ENCODE data around the gene GATB.
A peak's percentile ranks its signal among the peaks of the same experiment; 100 is the strongest.

Gene GATB

GRCh38 chr4:151678048-151678872 is 82.5 kb downstream of the GATB start:
- H3K23ac ChIP-seq (ENCODE audit: low read depth, low read length, poor library complexity) = no peak overlapping the region
- H3K27ac ChIP-seq (replicated peaks; ENCODE audit: low read length) = no peak overlapping the region
- no peak overlapping the region for H2BK15ac ChIP-seq (ENCODE audit: low read length)
- H2BK5ac ChIP-seq (ENCODE audit: low read length) = no peak overlapping the region
- H3K4me2 ChIP-seq (ENCODE audit: insufficient read depth, low read length, poor library complexity, severe bottlenecking) = no peak overlapping the region
- no peak overlapping the region for H2AK5ac ChIP-seq (ENCODE audit: low read depth, low read length)
- no peak for DNase-seq (ENCODE audit: low spot score)
- no peak overlapping the region for H3K4ac ChIP-seq (ENCODE audit: low read length)
- no peak overlapping the region for H3K14ac ChIP-seq (ENCODE audit: low read length)
- H4K8ac ChIP-seq (ENCODE audit: low read depth, low read length) = no peak overlapping the region
- H2BK120ac ChIP-seq (ENCODE audit: low read depth, low read length) = no peak overlapping the region
- peaks cover 2 to 10% of the 10 kb centered on the region in 2 donors for H3K4me1 ChIP-seq (ENCODE audit: control insufficient read depth in 2 of 2, insufficient read depth in 1 of 2, low read depth in 1 of 2, low read length in 2 of 2)
- no peaks in the 10 kb centered on the region for H3K36me3 ChIP-seq (replicated peaks in 1 of 2; ENCODE audit: control insufficient read depth in 2 of 2, insufficient read depth in 2 of 2, low read length in 2 of 2)
- H3K9me3 ChIP-seq (replicated peaks in 1 of 2; ENCODE audit: control insufficient read depth in 2 of 2, insufficient read depth in 1 of 2, low read depth in 1 of 2, low read length in 2 of 2) = no peaks in the 10 kb centered on the region
- no peak overlapping the region for H4K91ac ChIP-seq (ENCODE audit: low read depth, low read length, poor library complexity)
- H2BK12ac ChIP-seq (ENCODE audit: low read length) = no peak overlapping the region
- H3K79me1 ChIP-seq (ENCODE audit: low read depth, low read length) = no peaks in the 10 kb centered on the region
- no peak overlapping the region for H2AFZ ChIP-seq (ENCODE audit: low read length)
- no peak overlapping the region for H3K9ac ChIP-seq (ENCODE audit: low read depth, low read length, poor library complexity)
- H3K18ac ChIP-seq (ENCODE audit: low read length) = no peak overlapping the region
- WGBS, 2 donors (ENCODE audit: extremely low coverage in 2 of 2, insufficient read length in 2 of 2, insufficient replicate concordance in 1 of 2) = no CpG with 5 or more reads among the region's 14 CpGs
- H3K4me3 ChIP-seq (ENCODE audit: low read length in 2 of 2) = no peak overlapping the region
- H3K27me3 ChIP-seq (ENCODE audit: control insufficient read depth in 3 of 3, insufficient read depth in 3 of 3, low read depth in 1 of 3, low read length in 3 of 3) = no peaks in the 10 kb centered on the region

DNA sequence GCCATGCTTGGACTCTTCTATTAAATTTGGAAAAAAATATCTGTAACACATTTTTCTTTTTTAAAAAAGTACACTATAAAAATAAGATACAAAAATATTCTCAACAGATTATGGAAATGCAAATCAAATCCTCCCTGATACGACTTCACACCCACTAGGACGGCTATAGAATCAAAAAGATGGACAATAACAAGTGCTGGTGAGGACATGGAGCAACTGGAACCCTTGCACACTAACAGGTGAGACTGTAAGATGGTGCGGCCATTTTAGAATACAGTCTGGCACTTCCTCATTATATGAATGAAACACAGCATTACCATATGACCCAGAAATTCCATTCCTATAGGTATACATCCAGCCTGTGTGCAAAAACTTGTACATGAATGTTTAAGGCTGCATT is 83.6 kb downstream of the GATB start:
- Histone ChIP-seq H3K14ac (ENCODE audit: low read length) (no peak overlapping the region), H3K4me3 (ENCODE audit: low read length in 2 of 2) (no peak overlapping the region)

DNA sequence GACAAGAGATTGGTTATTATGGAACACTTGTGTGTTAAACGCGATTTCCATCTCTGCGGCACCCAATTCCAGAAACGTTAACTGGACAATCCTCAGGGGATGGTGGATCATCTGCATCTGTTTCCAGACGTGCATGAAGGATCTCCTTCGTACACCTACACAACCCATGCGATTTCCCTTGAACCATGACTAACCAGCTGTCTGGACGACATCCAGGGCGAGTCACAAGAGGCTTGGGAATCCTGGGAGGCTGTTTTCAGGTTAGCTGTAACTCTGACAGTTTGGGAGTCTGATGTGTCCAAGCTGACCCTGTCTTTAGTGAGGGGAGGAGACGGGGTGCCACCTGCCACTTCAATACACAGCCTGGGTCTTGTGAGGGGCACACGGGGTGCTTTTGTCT is 84.5 kb downstream of the GATB start:
- no peak for DNase-seq (ENCODE audit: low spot score)
- H3K36me3 ChIP-seq (replicated peaks in 1 of 2; ENCODE audit: control insufficient read depth in 2 of 2, insufficient read depth in 2 of 2, low read length in 2 of 2) = no peaks in the 10 kb centered on the region
- no peak overlapping the region for H3K23ac ChIP-seq (ENCODE audit: low read depth, low read length, poor library complexity)
- no peaks in the 10 kb centered on the region for H3K27me3 ChIP-seq (ENCODE audit: control insufficient read depth in 3 of 3, insufficient read depth in 3 of 3, low read depth in 1 of 3, low read length in 3 of 3)
- no peak overlapping the region for H3K4me2 ChIP-seq (ENCODE audit: insufficient read depth, low read length, poor library complexity, severe bottlenecking)
- WGBS, 2 donors (ENCODE audit: extremely low coverage in 2 of 2, insufficient read length in 2 of 2, insufficient replicate concordance in 1 of 2) = no CpG with 5 or more reads among the region's 11 CpGs
- no peaks in the 10 kb centered on the region for H3K9me3 ChIP-seq (replicated peaks in 1 of 2; ENCODE audit: control insufficient read depth in 2 of 2, insufficient read depth in 1 of 2, low read depth in 1 of 2, low read length in 2 of 2)
- no peak overlapping the region for H2BK12ac ChIP-seq (ENCODE audit: low read length)
- no peak overlapping the region for H3K27ac ChIP-seq (replicated peaks; ENCODE audit: low read length)
- H2BK15ac ChIP-seq (ENCODE audit: low read length) = no peak overlapping the region
- no peak overlapping the region for H2BK120ac ChIP-seq (ENCODE audit: low read depth, low read length)
- no peak overlapping the region for H4K8ac ChIP-seq (ENCODE audit: low read depth, low read length)
- no peaks in the 10 kb centered on the region for H3K79me1 ChIP-seq (ENCODE audit: low read depth, low read length)
- H3K9ac ChIP-seq (ENCODE audit: low read depth, low read length, poor library complexity) = no peak overlapping the region
- H3K4me3 ChIP-seq (ENCODE audit: low read length in 2 of 2) = no peak overlapping the region
- H3K4me1 ChIP-seq (ENCODE audit: control insufficient read depth in 2 of 2, insufficient read depth in 1 of 2, low read depth in 1 of 2, low read length in 2 of 2) = peaks cover 10 to 12% of the 10 kb centered on the region in 2 donors
- no peak overlapping the region for H2AK5ac ChIP-seq (ENCODE audit: low read depth, low read length)
- H3K4ac ChIP-seq (ENCODE audit: low read length) = no peak overlapping the region
- H3K18ac ChIP-seq (ENCODE audit: low read length) = no peak overlapping the region
- no peak overlapping the region for H4K91ac ChIP-seq (ENCODE audit: low read depth, low read length, poor library complexity)
- H2BK5ac ChIP-seq (ENCODE audit: low read length) = no peak overlapping the region
- no peak overlapping the region for H2AFZ ChIP-seq (ENCODE audit: low read length)
- H3K14ac ChIP-seq (ENCODE audit: low read length) = no peak overlapping the region

More for the DNA sequence above, 83.6 kb downstream of the GATB start:
- Histone ChIP-seq H3K79me1 (ENCODE audit: low read depth, low read length) (no peaks in the 10 kb centered on the region), H2BK15ac (ENCODE audit: low read length) (no peak overlapping the region), H2AK5ac (ENCODE audit: low read depth, low read length) (no peak overlapping the region), H3K9ac (ENCODE audit: low read depth, low read length, poor library complexity) (no peak overlapping the region), H2BK120ac (ENCODE audit: low read depth, low read length) (no peak overlapping the region), H3K36me3 (replicated peaks in 1 of 2; ENCODE audit: control insufficient read depth in 2 of 2, insufficient read depth in 2 of 2, low read length in 2 of 2) (no peaks in the 10 kb centered on the region), H3K9me3 (replicated peaks in 1 of 2; ENCODE audit: control insufficient read depth in 2 of 2, insufficient read depth in 1 of 2, low read depth in 1 of 2, low read length in 2 of 2) (no peaks in the 10 kb centered on the region), H3K27ac (replicated peaks; ENCODE audit: low read length) (no peak overlapping the region), H3K4me2 (ENCODE audit: insufficient read depth, low read length, poor library complexity, severe bottlenecking) (no peak overlapping the region), H2AFZ (ENCODE audit: low read length) (no peak overlapping the region), H2BK12ac (ENCODE audit: low read length) (no peak overlapping the region), H4K8ac (ENCODE audit: low read depth, low read length) (no peak overlapping the region), H3K4me1 (ENCODE audit: control insufficient read depth in 2 of 2, insufficient read depth in 1 of 2, low read depth in 1 of 2, low read length in 2 of 2) (peaks cover 4 to 10% of the 10 kb centered on the region in 2 donors), H2BK5ac (ENCODE audit: low read length) (no peak overlapping the region), H4K91ac (ENCODE audit: low read depth, low read length, poor library complexity) (no peak overlapping the region), H3K4ac (ENCODE audit: low read length) (no peak overlapping the region), H3K27me3 (ENCODE audit: control insufficient read depth in 3 of 3, insufficient read depth in 3 of 3, low read depth in 1 of 3, low read length in 3 of 3) (no peaks in the 10 kb centered on the region), H3K18ac (ENCODE audit: low read length) (no peak overlapping the region), H3K23ac (ENCODE audit: low read depth, low read length, poor library complexity) (no peak overlapping the region)
- DNase-seq (ENCODE audit: low spot score) = no peak
- WGBS, 2 donors (ENCODE audit: extremely low coverage in 2 of 2, insufficient read length in 2 of 2, insufficient replicate concordance in 1 of 2) = no CpG with 5 or more reads among the region's 3 CpGs

DNA sequence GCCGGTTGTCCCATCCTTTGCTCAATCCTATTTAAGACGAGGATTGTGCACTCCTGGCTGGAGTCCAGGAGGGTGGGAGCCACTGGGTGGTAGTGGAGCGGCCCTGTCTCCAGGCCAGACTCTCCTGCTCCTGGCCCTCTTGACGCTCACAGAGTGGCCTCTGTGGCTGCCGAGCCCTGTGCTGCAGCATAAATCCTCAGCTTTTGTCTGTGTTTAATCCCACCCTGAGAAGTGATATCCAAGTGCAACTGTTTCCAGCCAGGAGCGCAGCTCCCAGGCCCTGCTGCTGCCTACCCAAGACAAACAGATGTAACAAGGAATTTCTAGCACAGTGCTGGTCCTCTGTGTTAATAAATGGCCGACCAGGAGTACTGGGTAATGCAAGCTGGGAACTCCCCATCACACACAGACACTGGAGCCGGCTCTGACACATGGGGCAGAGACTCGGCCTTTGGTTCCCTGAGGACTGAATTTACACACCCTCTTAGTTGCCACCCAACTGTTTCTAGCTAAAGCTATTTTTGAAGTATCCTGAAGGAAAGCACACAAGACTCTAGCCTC is 85.3 kb downstream of the GATB start:
- DNase-seq (ENCODE audit: low spot score) = no peak
- Histone ChIP-seq H3K36me3 (replicated peaks in 1 of 2; ENCODE audit: control insufficient read depth in 2 of 2, insufficient read depth in 2 of 2, low read length in 2 of 2) (peaks cover 0 to 2% of the 10 kb centered on the region in 2 donors), H2AK5ac (ENCODE audit: low read depth, low read length) (peak overlapping the region; percentile 3), H3K4me2 (ENCODE audit: insufficient read depth, low read length, poor library complexity, severe bottlenecking) (no peak overlapping the region), H3K4ac (ENCODE audit: low read length) (no peak overlapping the region), H3K27ac (replicated peaks; ENCODE audit: low read length) (no peak overlapping the region), H3K9ac (ENCODE audit: low read depth, low read length, poor library complexity) (no peak overlapping the region), H3K9me3 (replicated peaks in 1 of 2; ENCODE audit: control insufficient read depth in 2 of 2, insufficient read depth in 1 of 2, low read depth in 1 of 2, low read length in 2 of 2) (no peaks in the 10 kb centered on the region), H3K14ac (ENCODE audit: low read length) (no peak overlapping the region), H2AFZ (ENCODE audit: low read length) (no peak overlapping the region), H2BK120ac (ENCODE audit: low read depth, low read length) (no peak overlapping the region), H3K79me1 (ENCODE audit: low read depth, low read length) (no peaks in the 10 kb centered on the region), H3K23ac (ENCODE audit: low read depth, low read length, poor library complexity) (no peak overlapping the region), H2BK15ac (ENCODE audit: low read length) (no peak overlapping the region), H4K91ac (ENCODE audit: low read depth, low read length, poor library complexity) (no peak overlapping the region), H3K27me3 (ENCODE audit: control insufficient read depth in 3 of 3, insufficient read depth in 3 of 3, low read depth in 1 of 3, low read length in 3 of 3) (no peaks in the 10 kb centered on the region), H3K4me1 (ENCODE audit: control insufficient read depth in 2 of 2, insufficient read depth in 1 of 2, low read depth in 1 of 2, low read length in 2 of 2) (peaks cover 10 to 12% of the 10 kb centered on the region in 2 donors), H2BK5ac (ENCODE audit: low read length) (no peak overlapping the region), H2BK12ac (ENCODE audit: low read length) (no peak overlapping the region), H3K4me3 (ENCODE audit: low read length in 2 of 2) (no peak overlapping the region), H4K8ac (ENCODE audit: low read depth, low read length) (no peak overlapping the region), H3K18ac (ENCODE audit: low read length) (peak overlapping the region; percentile 7)
- WGBS, 2 donors (ENCODE audit: extremely low coverage in 2 of 2, insufficient read length in 2 of 2, insufficient replicate concordance in 1 of 2) = no CpG with 5 or more reads among the region's 9 CpGs

Measured in neuronal stem cell (in vitro differentiated cells).